ENCODE data around the gene TLE1.

DNA sequence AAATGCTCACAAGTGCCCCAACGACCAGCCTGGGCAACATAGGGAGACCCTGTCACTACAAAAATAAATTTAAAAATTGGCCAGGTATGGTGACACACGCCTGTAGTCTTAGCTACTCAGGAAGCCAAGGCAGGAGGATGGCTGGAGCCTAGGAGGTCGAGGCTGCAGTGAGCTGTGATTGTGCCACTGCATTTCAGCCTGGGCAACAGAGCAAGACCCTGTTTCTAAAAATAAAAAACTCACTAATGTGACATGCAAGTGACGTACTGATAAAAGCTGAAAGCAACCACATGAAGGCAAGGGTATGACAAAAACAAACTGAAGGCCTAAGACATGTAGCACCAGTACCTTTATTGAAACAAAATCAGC, 81.1 kb downstream of the TLE1 start:
- TF ChIP-seq CTCF (conservative IDR thresholded peaks at IDR 0.05) (no peak), ZFX (IDR thresholded peaks at IDR 0.05) (no peak)
